IMR-90 (cell line): ENCODE data around the gene GLMN. TPM values are rescaled to one million over a fixed set of nuclear protein-coding genes. Genes with fewer than 3 reads are reported as not detected.

Experiments used
- ATAC-seq: fragments of 200-7000 bp; cut with Tn5 transposase; 2 replicates; pipeline ENCODE4 v1.9.1; 2020; ENCODE audit warnings: low read depth, mild to moderate bottlenecking, moderate library complexity
- BruUV-seq: library from RNA; stranded (reverse); fragments of 400-500 nt; replicated peaks from 2 replicates; lab custom pipeline; 2021; lab: Mats Ljungman, UMichigan
- CTCF ChIA-PET: fragments of 300-600 bp; formaldehyde crosslinking; extraction: SDS; loops from one replicate; lab custom pipeline; 2021; ENCODE audit warnings: antibody characterized with exemption; lab: Yijun Ruan, JAX
- POLR2A ChIA-PET: fragments of 300-600 bp; sonication (Branson Sonifier 250); formaldehyde crosslinking; loops from one replicate; lab custom pipeline; 2022; ENCODE audit warnings: antibody characterized with exemption; ENCODE audit not compliant: unreplicated experiment; lab: Charles Lee
- DNase-seq: peaks from one replicate; pipeline ENCODE4 v3.0.0; 2013
- H2AFZ ChIP-seq: replicated peaks from 2 replicates; pipeline ENCODE3; 2013; ENCODE audit warnings: low read length, mild to moderate bottlenecking; ENCODE audit not compliant: poor library complexity
- H2AK5ac ChIP-seq: 2 replicates; pipeline ENCODE4 v1.6.1; 2013; ENCODE audit warnings: low read depth, low read length, inconsistent platforms
- H2AK9ac ChIP-seq: replicated peaks from 2 replicates; pipeline ENCODE3; 2013; ENCODE audit warnings: mild to moderate bottlenecking, low read depth, low read length, moderate library complexity; ENCODE audit not compliant: poor library complexity
- H2BK120ac ChIP-seq: 2 replicates; pipeline ENCODE4 v1.6.1; 2013; ENCODE audit warnings: low read depth, low read length, inconsistent platforms
- H2BK15ac ChIP-seq: 3 replicates; pipeline ENCODE4 v1.6.1; 2013; ENCODE audit warnings: low read depth, low read length, inconsistent platforms
- H2BK20ac ChIP-seq: 2 replicates; pipeline ENCODE4 v1.6.1; 2013; ENCODE audit warnings: low read depth, mild to moderate bottlenecking, inconsistent platforms, low read length, moderate library complexity
- H2BK5ac ChIP-seq: 2 replicates; pipeline ENCODE4 v1.6.1; 2013; ENCODE audit warnings: mild to moderate bottlenecking, low read depth, low read length, inconsistent platforms; ENCODE audit not compliant: poor library complexity, severe bottlenecking
- H3K14ac ChIP-seq: replicated peaks from 2 replicates; pipeline ENCODE4 v1.6.1; 2013; ENCODE audit warnings: low read depth, low read length, inconsistent platforms
- H3K18ac ChIP-seq: 2 replicates; pipeline ENCODE4 v1.6.1; 2013; ENCODE audit warnings: low read depth, low read length, control low read depth
- H3K23ac ChIP-seq: 2 replicates; pipeline ENCODE4 v1.6.1; 2013; ENCODE audit warnings: low read depth, low read length, inconsistent platforms
- H3K27ac ChIP-seq: 2 replicates; pipeline ENCODE4 v1.5.1; 2013; ENCODE audit warnings: mild to moderate bottlenecking, control low read depth, low read length; ENCODE audit not compliant: insufficient read depth
- H3K27me3 ChIP-seq: 2 replicates; pipeline ENCODE4 v1.6.1; 2013; ENCODE audit warnings: low read length; ENCODE audit not compliant: control insufficient read depth, insufficient read depth
- H3K36me3 ChIP-seq: 2 replicates; pipeline ENCODE4 v1.6.1; 2013; ENCODE audit warnings: low read length, mixed read lengths; ENCODE audit not compliant: control insufficient read depth, insufficient read depth
- H3K4ac ChIP-seq: 2 replicates; pipeline ENCODE4 v1.6.1; 2013; ENCODE audit warnings: low read depth, low read length, inconsistent platforms
- H3K4me1 ChIP-seq: 2 replicates; pipeline ENCODE4 v1.6.1; 2013; ENCODE audit warnings: low read length, mixed read lengths; ENCODE audit not compliant: control insufficient read depth, insufficient read depth
- H3K4me2 ChIP-seq: 2 replicates; pipeline ENCODE4 v1.6.1; 2013; ENCODE audit warnings: low read depth, mild to moderate bottlenecking, control low read depth, low read length, moderate library complexity
- H3K4me3 ChIP-seq: 2 replicates; pipeline ENCODE4 v1.5.1; 2013; ENCODE audit warnings: low read depth, mild to moderate bottlenecking, control low read depth, low read length, moderate library complexity; ENCODE audit not compliant: insufficient read depth
- H3K56ac ChIP-seq: 2 replicates; pipeline ENCODE4 v1.6.1; 2013; ENCODE audit warnings: low read length, inconsistent platforms; ENCODE audit not compliant: insufficient read depth; ENCODE audit errors: extremely low read depth
- H3K79me1 ChIP-seq, 2 experiments: 2 replicates each; pipeline ENCODE4 v1.6.1; 2013; ENCODE audit warnings: low read length in 2 of 2, inconsistent platforms in 1 of 2, low read depth in 1 of 2
- H3K9ac ChIP-seq: 2 replicates; pipeline ENCODE4 v1.6.1; 2013; ENCODE audit warnings: low read depth, low read length, control low read depth
- H3K9me1 ChIP-seq: 2 replicates; pipeline ENCODE4 v1.6.1; 2013; ENCODE audit warnings: low read length, inconsistent platforms; ENCODE audit not compliant: insufficient read depth
- H3K9me3 ChIP-seq: 2 replicates; pipeline ENCODE4 v1.6.1; 2013; ENCODE audit warnings: low read length; ENCODE audit not compliant: control insufficient read depth, insufficient read depth
- H4K20me1 ChIP-seq: 2 replicates; pipeline ENCODE4 v1.6.1; 2013; ENCODE audit warnings: low read length, inconsistent platforms; ENCODE audit not compliant: insufficient read depth
- H4K5ac ChIP-seq: 2 replicates; pipeline ENCODE4 v1.6.1; 2013; ENCODE audit warnings: mild to moderate bottlenecking, low read depth, low read length, control low read depth
- H4K8ac ChIP-seq, 2 experiments: 2 replicates each; pipeline ENCODE4 v1.6.1; 2013; ENCODE audit warnings: low read depth in 2 of 2, low read length in 2 of 2, control low read depth in 1 of 2, inconsistent platforms in 1 of 2
- H4K91ac ChIP-seq: 2 replicates; pipeline ENCODE4 v1.6.1; 2013; ENCODE audit warnings: low read depth, low read length, inconsistent platforms; ENCODE audit not compliant: insufficient read depth
- MXI1 ChIP-seq: IDR thresholded peaks from 2 replicates; pipeline ENCODE4 v1.6.1; 2012; ENCODE audit warnings: low read depth, mild to moderate bottlenecking, low read length, moderate library complexity, borderline replicate concordance
- WGBS, 2 experiments: methylation state at CpG; one replicate each; pipeline versions ENCODE4 v1.1.5 to v1.1.7; 2013; ENCODE audit warnings: missing lambda C conversion rate in 2 of 2; ENCODE audit not compliant: insufficient read length in 1 of 2; ENCODE audit errors: extremely low coverage in 2 of 2; 5-methylcytosine and 5-hydroxymethylcytosine counted together
- dilution Hi-C: fragments of 300-500 bp; cut with HindIII; formaldehyde crosslinking; loops from one replicate; pipeline ENCODE4 v1.14.3; 2018; ENCODE audit warnings: low sequenced_read_pairs; ENCODE audit not compliant: unreplicated experiment
- in situ Hi-C: fragments of 300-500 bp; cut with MboI; formaldehyde crosslinking; loops from 3 replicates; pipeline ENCODE4 v1.14.3; 2019; ENCODE audit warnings: low sequenced_read_pairs, inconsistent platforms, mixed read lengths
- intact Hi-C: fragments of 100-400 bp; cut with micrococcal nuclease; formaldehyde crosslinking; loops from 2 replicates; pipeline ENCODE4 v1.10.0; 2022
- polyA plus RNA-seq, 3 experiments: library from polyadenylated mRNA; depleted of rRNA; stranded (reverse); fragments of >200 nt; gene quantifications; 2 replicates each; pipeline ENCODE4 v1.2.3, GENCODE V29; 2012; ENCODE audit warnings: low replicate concordance in 1 of 3
- total RNA-seq: library from RNA; depleted of rRNA; stranded (reverse); fragments of >200 nt; gene quantifications from 2 replicates; pipeline ENCODE4 v1.2.3, GENCODE V29; 2012
- TF ChIP-seq, protein P1 (sequence below): fragments of 150-350 bp; IDR thresholded peaks from 2 replicates; pipeline ENCODE4 v1.6.1; 2017; ENCODE audit warnings: mild to moderate bottlenecking, antibody characterized with exemption, low read length, low read depth

GLMN gene
- total and polyA plus RNA-seq, 2 of the 4 experiments (the other 2 are of a cell fraction), result 4.1 to 4.7 TPM

DNA sequence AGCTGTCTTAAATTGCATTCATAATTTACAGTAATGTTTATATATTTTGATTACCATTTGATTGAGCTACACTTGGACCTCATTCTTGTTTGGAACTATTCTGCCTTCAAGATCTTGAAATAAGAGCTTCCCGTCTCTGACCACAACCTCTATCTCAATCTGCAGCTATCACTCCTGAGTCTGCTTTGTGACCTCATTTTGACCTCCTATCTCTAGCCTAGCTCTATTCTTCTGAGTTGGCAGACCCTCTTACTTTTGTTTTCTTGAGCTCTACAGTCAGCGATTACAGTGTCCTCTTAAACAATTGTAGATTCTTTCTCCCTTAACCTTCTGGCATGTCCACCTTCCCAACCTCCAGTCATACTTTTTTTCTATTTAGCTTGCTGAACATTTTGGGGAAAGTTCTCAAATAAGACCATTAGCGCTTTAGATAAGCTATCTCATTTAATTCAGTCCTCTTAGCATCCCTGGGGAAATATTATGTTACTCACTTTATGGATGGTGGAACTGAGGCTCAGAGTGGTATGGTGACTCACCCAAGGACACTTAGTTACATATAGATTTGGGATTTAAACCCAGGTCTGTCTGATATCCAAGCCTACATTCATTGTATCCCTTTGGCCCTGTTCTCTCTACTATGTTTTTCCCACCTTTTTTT is 19.2 kb upstream of the GLMN start:
- BruUV-seq, result no TSS peak
- WGBS, 2 experiments, result 67% methylated on average over 1 of the region's 3 CpGs; no CpG with 5 or more reads in 1 of the 2 experiments
- H2AK9ac ChIP-seq, result no peak overlapping the region
- H3K36me3 ChIP-seq, result peaks cover 7% of the 10 kb centered on the region
- H2BK15ac ChIP-seq, result no peak overlapping the region
- no peaks in the 10 kb centered on the region for H3K79me1 ChIP-seq
- no peak overlapping the region for H4K91ac ChIP-seq
- no peak overlapping the region for H2BK5ac ChIP-seq
- no peak overlapping the region for H3K4me2 ChIP-seq
- H3K9me1 ChIP-seq, result no peaks in the 10 kb centered on the region
- DNase-seq, result no peak
- ATAC-seq, result no peak
- H3K4ac ChIP-seq, result no peak overlapping the region
- no peak overlapping the region for H3K9ac ChIP-seq
- ChIA-PET POLR2A (interaction anchor here (0.6 kb wide), 1 partner anchor 289 kb away, joined by 3 read pairs; no protein-coding TSS in a partner anchor), CTCF (interaction anchor here (0.7 kb wide), 1 partner anchor 813 kb away, joined by 3 read pairs; no protein-coding TSS in a partner anchor)
- H3K4me1 ChIP-seq, result no peaks in the 10 kb centered on the region
- H3K23ac ChIP-seq, result no peak overlapping the region
- no peak overlapping the region for H4K8ac ChIP-seq
- no peak overlapping the region for H3K27ac ChIP-seq
- no peak overlapping the region for H3K18ac ChIP-seq
- TF ChIP-seq, protein P1, sequence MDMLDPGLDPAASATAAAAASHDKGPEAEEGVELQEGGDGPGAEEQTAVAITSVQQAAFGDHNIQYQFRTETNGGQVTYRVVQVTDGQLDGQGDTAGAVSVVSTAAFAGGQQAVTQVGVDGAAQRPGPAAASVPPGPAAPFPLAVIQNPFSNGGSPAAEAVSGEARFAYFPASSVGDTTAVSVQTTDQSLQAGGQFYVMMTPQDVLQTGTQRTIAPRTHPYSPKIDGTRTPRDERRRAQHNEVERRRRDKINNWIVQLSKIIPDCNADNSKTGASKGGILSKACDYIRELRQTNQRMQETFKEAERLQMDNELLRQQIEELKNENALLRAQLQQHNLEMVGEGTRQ, result no peak
- no peak for TF ChIP-seq MXI1
- dilution Hi-C loops (no loop called here), intact Hi-C loops (loop anchor here (10.0 kb wide), 1 partner anchor 517 kb away; the partner anchor contains the start of gene RPL5), in situ Hi-C loops (no loop called here)
- no peaks in the 10 kb centered on the region for H3K27me3 ChIP-seq
- no peak overlapping the region for H2BK20ac ChIP-seq
- no peak overlapping the region for H3K56ac ChIP-seq
- no peak overlapping the region for H2AFZ ChIP-seq
- no peak overlapping the region for H4K5ac ChIP-seq
- no peak overlapping the region for H3K14ac ChIP-seq
- H2BK120ac ChIP-seq, result no peak overlapping the region
- no peak overlapping the region for H2AK5ac ChIP-seq
- no peak overlapping the region for H3K4me3 ChIP-seq
- no peaks in the 10 kb centered on the region for H4K20me1 ChIP-seq
- H3K9me3 ChIP-seq, result no peaks in the 10 kb centered on the region
